HEK293 (cell line): ENCODE results near the gene EPHA4.

Experiments used
- CTCF ChIA-PET: fragments of 350-600 bp; formaldehyde crosslinking; extraction: SDS; loops from one replicate; lab custom pipeline; 2021; ENCODE audit warnings: antibody characterized with exemption; lab: Yijun Ruan, JAX
- POLR2A ChIA-PET: fragments of 300-600 bp; formaldehyde crosslinking; extraction: SDS; loops from one replicate; lab custom pipeline; 2020; ENCODE audit warnings: antibody characterized with exemption, inconsistent platforms; lab: Yijun Ruan, JAX
- H3K27ac ChIP-seq: fragments of 200-500 bp; sonication (Bioruptor generic); 2 replicates; pipeline ENCODE4 v1.5.1; 2014; ENCODE audit warnings: low read depth, low read length, control low read depth, inconsistent platforms; ENCODE audit errors: extremely low read depth
- H3K36me3 ChIP-seq, 2 experiments: fragments of 200-500 bp in 1 of 2; sonication (Bioruptor generic) in 1 of 2; 1 replicate in 1 of 2; 2 replicates in 1 of 2; pipeline ENCODE4 v1.5.1; 2014 to 2017; ENCODE audit warnings: inconsistent platforms in 2 of 2, low read length in 2 of 2; ENCODE audit not compliant: control insufficient read depth in 2 of 2, insufficient read depth in 1 of 2
- H3K4me1 ChIP-seq: fragments of 200-500 bp; sonication (Bioruptor generic); 2 replicates; pipeline ENCODE4 v1.5.1; 2014; ENCODE audit warnings: mild to moderate bottlenecking, low read length, inconsistent platforms; ENCODE audit not compliant: control insufficient read depth, insufficient read depth
- H3K4me3 ChIP-seq: 2 replicates; pipeline ENCODE4 v1.5.1; 2011; ENCODE audit warnings: low read depth, mild to moderate bottlenecking, control low read depth, low read length, moderate library complexity
- H3K9me3 ChIP-seq: fragments of 200-500 bp; sonication (Bioruptor generic); 2 replicates; pipeline ENCODE4 v1.5.1; 2014; ENCODE audit warnings: low read depth, low read length, inconsistent platforms; ENCODE audit not compliant: control insufficient read depth, insufficient read depth
- OVOL3 ChIP-seq: fragments of 450-650 bp; formaldehyde crosslinking; IDR thresholded peaks from 2 replicates; pipeline ENCODE4 v1.5.1; 2016; ENCODE audit warnings: missing biosample characterization, missing genetic modification characterization
- ZNF112 ChIP-seq: fragments of 450-650 bp; formaldehyde crosslinking; IDR thresholded peaks from 2 replicates; pipeline ENCODE4 v1.5.0; 2017; ENCODE audit warnings: missing biosample characterization, missing genetic modification characterization
- ZNF121 ChIP-seq: fragments of 450-650 bp; formaldehyde crosslinking; IDR thresholded peaks from 2 replicates; pipeline ENCODE4 v1.5.1; 2016; ENCODE audit warnings: missing biosample characterization, missing genetic modification characterization
- ZNF138 ChIP-seq: fragments of 450-650 bp; formaldehyde crosslinking; IDR thresholded peaks from 2 replicates; pipeline ENCODE4 v1.5.1; 2016; ENCODE audit warnings: missing biosample characterization, missing genetic modification characterization, borderline replicate concordance
- ZNF2 ChIP-seq: fragments of 450-650 bp; formaldehyde crosslinking; IDR thresholded peaks from 2 replicates; pipeline ENCODE4 v1.5.1; 2016; ENCODE audit warnings: missing biosample characterization, missing genetic modification characterization
- ZNF354C ChIP-seq: fragments of 450-650 bp; formaldehyde crosslinking; IDR thresholded peaks from 2 replicates; pipeline ENCODE4 v1.5.1; 2016; ENCODE audit warnings: missing biosample characterization, missing genetic modification characterization, low read depth, borderline replicate concordance
- ZNF394 ChIP-seq: fragments of 450-650 bp; formaldehyde crosslinking; IDR thresholded peaks from 2 replicates; pipeline ENCODE4 v1.5.1; 2016; ENCODE audit warnings: missing biosample characterization, missing genetic modification characterization, mild to moderate bottlenecking, moderate library complexity, borderline replicate concordance
- ZNF571 ChIP-seq: fragments of 450-650 bp; formaldehyde crosslinking; IDR thresholded peaks from 2 replicates; pipeline ENCODE4 v1.5.0; 2017; ENCODE audit warnings: missing biosample characterization, missing genetic modification characterization
- ZNF626 ChIP-seq: fragments of 450-650 bp; sonication (Bioruptor Pico); formaldehyde crosslinking; IDR thresholded peaks from 2 replicates; pipeline ENCODE4 v1.5.1; 2018; ENCODE audit warnings: missing biosample characterization, missing genetic modification characterization, inconsistent platforms
- ZSCAN16 ChIP-seq: fragments of 450-650 bp; formaldehyde crosslinking; IDR thresholded peaks from 2 replicates; pipeline ENCODE4 v1.5.1; 2016; ENCODE audit warnings: missing biosample characterization, missing genetic modification characterization
- TF ChIP-seq, protein P1 (sequence below): fragments of 450-650 bp; formaldehyde crosslinking; IDR thresholded peaks from 2 replicates; pipeline ENCODE4 v1.5.1; 2016; ENCODE audit warnings: missing biosample characterization, missing genetic modification characterization
- TF ChIP-seq, protein P2 (sequence below): fragments of 450-650 bp; formaldehyde crosslinking; IDR thresholded peaks from 2 replicates; pipeline ENCODE4 v1.5.1; 2016; ENCODE audit warnings: missing biosample characterization, missing genetic modification characterization
- TF ChIP-seq, protein P3 (sequence below): fragments of 450-650 bp; formaldehyde crosslinking; IDR thresholded peaks from 2 replicates; pipeline ENCODE4 v1.5.1; 2017; ENCODE audit warnings: missing biosample characterization, missing genetic modification characterization
- TF ChIP-seq, protein P4 (sequence below): fragments of 450-650 bp; formaldehyde crosslinking; conservative IDR thresholded peaks from 2 replicates; pipeline ENCODE4 v1.5.1; 2016; ENCODE audit warnings: low read depth, missing biosample characterization, missing genetic modification characterization
- TF ChIP-seq, protein P5 (sequence below): fragments of 450-650 bp; formaldehyde crosslinking; IDR thresholded peaks from 2 replicates; pipeline ENCODE4 v1.5.1; 2016; ENCODE audit warnings: missing biosample characterization, missing genetic modification characterization

Gene EPHA4

DNA sequence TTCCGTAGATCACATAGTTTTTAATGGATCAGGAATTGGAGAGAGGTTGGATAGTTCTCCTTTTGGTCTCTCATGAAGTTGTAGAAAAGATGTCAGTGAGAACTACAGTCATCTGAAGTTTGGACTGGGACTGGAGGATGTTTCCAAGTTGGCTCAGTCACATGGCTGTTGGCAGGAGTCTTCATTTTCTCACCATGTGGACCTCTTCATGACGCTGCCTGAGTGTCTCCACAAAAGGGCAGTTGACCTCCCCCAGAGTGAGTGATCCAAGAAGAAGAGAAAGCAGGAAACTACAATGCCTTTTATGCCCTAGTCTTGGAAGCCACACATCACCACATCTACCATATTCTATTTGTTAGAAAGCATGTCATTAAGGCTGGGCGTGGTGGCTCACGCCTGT lies 171.7 kb downstream of the EPHA4 start:
- H3K27ac ChIP-seq = no peak overlapping the region
- no peak overlapping the region for H3K4me3 ChIP-seq
- H3K9me3 ChIP-seq = no peaks in the 10 kb centered on the region
- H3K4me1 ChIP-seq = 0 out of 2 replicates have a peak, but pooled peaks cover 2% of the 10 kb centered on the region
- no peak for TF ChIP-seq ZNF112 (tag by site-specific recombination)
- TF ChIP-seq, protein P1, sequence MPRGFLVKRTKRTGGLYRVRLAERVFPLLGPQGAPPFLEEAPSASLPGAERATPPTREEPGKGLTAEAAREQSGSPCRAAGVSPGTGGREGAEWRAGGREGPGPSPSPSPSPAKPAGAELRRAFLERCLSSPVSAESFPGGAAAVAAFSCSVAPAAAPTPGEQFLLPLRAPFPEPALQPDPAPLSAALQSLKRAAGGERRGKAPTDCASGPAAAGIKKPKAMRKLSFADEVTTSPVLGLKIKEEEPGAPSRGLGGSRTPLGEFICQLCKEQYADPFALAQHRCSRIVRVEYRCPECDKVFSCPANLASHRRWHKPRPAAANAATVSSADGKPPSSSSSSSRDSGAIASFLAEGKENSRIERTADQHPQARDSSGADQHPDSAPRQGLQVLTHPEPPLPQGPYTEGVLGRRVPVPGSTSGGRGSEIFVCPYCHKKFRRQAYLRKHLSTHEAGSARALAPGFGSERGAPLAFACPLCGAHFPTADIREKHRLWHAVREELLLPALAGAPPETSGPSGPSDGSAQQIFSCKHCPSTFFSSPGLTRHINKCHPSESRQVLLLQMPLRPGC = no peak
- TF ChIP-seq ZNF354C (tag by site-specific recombination) = no peak
- TF ChIP-seq, protein P2, sequence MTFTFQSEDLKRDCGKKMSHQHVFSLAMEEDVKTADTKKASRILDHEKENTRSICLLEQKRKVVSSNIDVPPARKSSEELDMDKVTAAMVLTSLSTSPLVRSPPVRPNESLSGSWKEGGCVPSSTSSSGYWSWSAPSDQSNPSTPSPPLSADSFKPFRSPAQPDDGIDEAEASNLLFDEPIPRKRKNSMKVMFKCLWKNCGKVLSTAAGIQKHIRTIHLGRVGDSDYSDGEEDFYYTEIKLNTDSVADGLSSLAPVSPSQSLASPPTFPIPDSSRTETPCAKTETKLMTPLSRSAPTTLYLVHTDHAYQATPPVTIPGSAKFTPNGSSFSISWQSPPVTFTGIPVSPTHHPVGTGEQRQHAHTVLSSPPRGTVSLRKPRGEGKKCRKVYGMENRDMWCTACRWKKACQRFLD (tag by site-specific recombination) = no peak
- TF ChIP-seq ZNF394 (tag by site-specific recombination) = no peak
- TF ChIP-seq ZSCAN16 (tag by site-specific recombination) = no peak
- ChIA-PET CTCF (no interaction called here), POLR2A (no interaction called here)
- H3K36me3 ChIP-seq = no peaks in the 10 kb centered on the region

- POLR2A ChIA-PET = no interaction called here
- H3K4me3 ChIP-seq = no peak overlapping the region
- TF ChIP-seq ZNF138 (tag by site-specific recombination) (no peak), ZNF2 (tag by site-specific recombination) (no peak), ZNF571 (tag by site-specific recombination) (no peak)
- TF ChIP-seq, protein P3, sequence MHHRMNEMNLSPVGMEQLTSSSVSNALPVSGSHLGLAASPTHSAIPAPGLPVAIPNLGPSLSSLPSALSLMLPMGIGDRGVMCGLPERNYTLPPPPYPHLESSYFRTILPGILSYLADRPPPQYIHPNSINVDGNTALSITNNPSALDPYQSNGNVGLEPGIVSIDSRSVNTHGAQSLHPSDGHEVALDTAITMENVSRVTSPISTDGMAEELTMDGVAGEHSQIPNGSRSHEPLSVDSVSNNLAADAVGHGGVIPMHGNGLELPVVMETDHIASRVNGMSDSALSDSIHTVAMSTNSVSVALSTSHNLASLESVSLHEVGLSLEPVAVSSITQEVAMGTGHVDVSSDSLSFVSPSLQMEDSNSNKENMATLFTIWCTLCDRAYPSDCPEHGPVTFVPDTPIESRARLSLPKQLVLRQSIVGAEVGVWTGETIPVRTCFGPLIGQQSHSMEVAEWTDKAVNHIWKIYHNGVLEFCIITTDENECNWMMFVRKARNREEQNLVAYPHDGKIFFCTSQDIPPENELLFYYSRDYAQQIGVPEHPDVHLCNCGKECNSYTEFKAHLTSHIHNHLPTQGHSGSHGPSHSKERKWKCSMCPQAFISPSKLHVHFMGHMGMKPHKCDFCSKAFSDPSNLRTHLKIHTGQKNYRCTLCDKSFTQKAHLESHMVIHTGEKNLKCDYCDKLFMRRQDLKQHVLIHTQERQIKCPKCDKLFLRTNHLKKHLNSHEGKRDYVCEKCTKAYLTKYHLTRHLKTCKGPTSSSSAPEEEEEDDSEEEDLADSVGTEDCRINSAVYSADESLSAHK (tag by site-specific recombination) = no peak
- TF ChIP-seq, all 188 proteins: peak for 0
- no peaks in the 10 kb centered on the region for H3K36me3 ChIP-seq
- no peaks in the 10 kb centered on the region for H3K9me3 ChIP-seq
- H3K4me1 ChIP-seq = 0 out of 2 replicates have a peak, but pooled peaks cover 2% of the 10 kb centered on the region
- H3K27ac ChIP-seq = no peak overlapping the region
- CTCF ChIA-PET = interaction anchor here (0.6 to 0.7 kb wide), 3 partner anchors 172 to 299 kb away, joined by 3 to 4 read pairs (median 3); no protein-coding TSS in a partner anchor
These were observed 172.9 kb downstream of the EPHA4 start for GRCh38 chr2:221399183-221399582.

GRCh38 chr2:221397187-221397586 lies 174.9 kb downstream of the EPHA4 start:
- TF ChIP-seq ZNF626 (tag by site-specific recombination) (no peak), ZNF121 (tag by site-specific recombination) (no peak), OVOL3 (no peak)
- TF ChIP-seq, protein P4, sequence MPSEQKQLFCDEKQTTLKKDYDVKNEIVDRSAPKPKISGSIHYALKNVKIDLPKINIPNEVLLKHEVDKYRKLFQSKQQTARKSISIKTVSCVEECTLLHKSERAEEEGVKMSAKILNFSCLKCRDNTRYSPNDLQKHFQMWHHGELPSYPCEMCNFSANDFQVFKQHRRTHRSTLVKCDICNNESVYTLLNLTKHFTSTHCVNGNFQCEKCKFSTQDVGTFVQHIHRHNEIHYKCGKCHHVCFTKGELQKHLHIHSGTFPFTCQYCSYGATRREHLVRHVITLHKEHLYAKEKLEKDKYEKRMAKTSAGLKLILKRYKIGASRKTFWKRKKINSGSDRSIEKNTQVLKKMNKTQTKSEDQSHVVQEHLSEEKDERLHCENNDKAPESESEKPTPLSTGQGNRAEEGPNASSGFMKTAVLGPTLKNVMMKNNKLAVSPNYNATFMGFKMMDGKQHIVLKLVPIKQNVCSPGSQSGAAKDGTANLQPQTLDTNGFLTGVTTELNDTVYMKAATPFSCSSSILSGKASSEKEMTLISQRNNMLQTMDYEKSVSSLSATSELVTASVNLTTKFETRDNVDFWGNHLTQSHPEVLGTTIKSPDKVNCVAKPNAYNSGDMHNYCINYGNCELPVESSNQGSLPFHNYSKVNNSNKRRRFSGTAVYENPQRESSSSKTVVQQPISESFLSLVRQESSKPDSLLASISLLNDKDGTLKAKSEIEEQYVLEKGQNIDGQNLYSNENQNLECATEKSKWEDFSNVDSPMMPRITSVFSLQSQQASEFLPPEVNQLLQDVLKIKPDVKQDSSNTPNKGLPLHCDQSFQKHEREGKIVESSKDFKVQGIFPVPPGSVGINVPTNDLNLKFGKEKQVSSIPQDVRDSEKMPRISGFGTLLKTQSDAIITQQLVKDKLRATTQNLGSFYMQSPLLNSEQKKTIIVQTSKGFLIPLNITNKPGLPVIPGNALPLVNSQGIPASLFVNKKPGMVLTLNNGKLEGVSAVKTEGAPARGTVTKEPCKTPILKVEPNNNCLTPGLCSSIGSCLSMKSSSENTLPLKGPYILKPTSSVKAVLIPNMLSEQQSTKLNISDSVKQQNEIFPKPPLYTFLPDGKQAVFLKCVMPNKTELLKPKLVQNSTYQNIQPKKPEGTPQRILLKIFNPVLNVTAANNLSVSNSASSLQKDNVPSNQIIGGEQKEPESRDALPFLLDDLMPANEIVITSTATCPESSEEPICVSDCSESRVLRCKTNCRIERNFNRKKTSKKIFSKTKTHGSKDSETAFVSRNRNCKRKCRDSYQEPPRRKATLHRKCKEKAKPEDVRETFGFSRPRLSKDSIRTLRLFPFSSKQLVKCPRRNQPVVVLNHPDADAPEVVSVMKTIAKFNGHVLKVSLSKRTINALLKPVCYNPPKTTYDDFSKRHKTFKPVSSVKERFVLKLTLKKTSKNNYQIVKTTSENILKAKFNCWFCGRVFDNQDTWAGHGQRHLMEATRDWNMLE (tag by site-specific recombination) = no peak
- TF ChIP-seq, protein P5, sequence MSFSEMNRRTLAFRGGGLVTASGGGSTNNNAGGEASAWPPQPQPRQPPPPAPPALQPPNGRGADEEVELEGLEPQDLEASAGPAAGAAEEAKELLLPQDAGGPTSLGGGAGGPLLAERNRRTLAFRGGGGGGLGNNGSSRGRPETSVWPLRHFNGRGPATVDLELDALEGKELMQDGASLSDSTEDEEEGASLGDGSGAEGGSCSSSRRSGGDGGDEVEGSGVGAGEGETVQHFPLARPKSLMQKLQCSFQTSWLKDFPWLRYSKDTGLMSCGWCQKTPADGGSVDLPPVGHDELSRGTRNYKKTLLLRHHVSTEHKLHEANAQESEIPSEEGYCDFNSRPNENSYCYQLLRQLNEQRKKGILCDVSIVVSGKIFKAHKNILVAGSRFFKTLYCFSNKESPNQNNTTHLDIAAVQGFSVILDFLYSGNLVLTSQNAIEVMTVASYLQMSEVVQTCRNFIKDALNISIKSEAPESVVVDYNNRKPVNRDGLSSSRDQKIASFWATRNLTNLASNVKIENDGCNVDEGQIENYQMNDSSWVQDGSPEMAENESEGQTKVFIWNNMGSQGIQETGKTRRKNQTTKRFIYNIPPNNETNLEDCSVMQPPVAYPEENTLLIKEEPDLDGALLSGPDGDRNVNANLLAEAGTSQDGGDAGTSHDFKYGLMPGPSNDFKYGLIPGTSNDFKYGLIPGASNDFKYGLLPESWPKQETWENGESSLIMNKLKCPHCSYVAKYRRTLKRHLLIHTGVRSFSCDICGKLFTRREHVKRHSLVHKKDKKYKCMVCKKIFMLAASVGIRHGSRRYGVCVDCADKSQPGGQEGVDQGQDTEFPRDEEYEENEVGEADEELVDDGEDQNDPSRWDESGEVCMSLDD = no peak
- no peak overlapping the region for H3K4me3 ChIP-seq
- H3K9me3 ChIP-seq = no peaks in the 10 kb centered on the region
- H3K36me3 ChIP-seq = no peaks in the 10 kb centered on the region
- ChIA-PET POLR2A (no interaction called here), CTCF (no interaction called here)
- 0 out of 2 replicates have a peak, but pooled peaks cover 2% of the 10 kb centered on the region for H3K4me1 ChIP-seq
- no peak overlapping the region for H3K27ac ChIP-seq
